GM12878 (cell line): Measurements from ENCODE around the gene WWOX. TPM values are rescaled to one million over a fixed set of nuclear protein-coding genes. Genes with fewer than 3 reads are reported as not detected.

ENCODE experiments used
- ATAC-seq: fragments of 200-7000 bp; cut with Tn5 transposase; 3 replicates; pipeline ENCODE4 v1.9.1; 2020; ENCODE audit warnings: mild to moderate bottlenecking, moderate library complexity
- BruUV-seq: library from RNA; stranded (reverse); fragments of 400-500 nt; replicated peaks from 2 replicates; lab custom pipeline; 2021; lab: Mats Ljungman, UMichigan
- CTCF ChIA-PET: fragments of 300-600 bp; sonication (Branson Sonifier 250); formaldehyde crosslinking; extraction: SDS; loops from one replicate; lab custom pipeline; 2021; ENCODE audit warnings: inconsistent platforms; lab: Yijun Ruan, JAX
- POLR2A ChIA-PET: fragments of 350-600 bp; formaldehyde crosslinking; extraction: SDS; loops from one replicate; lab custom pipeline; 2021; ENCODE audit warnings: inconsistent platforms; lab: Charles Lee
- RAD21 ChIA-PET: fragments of 300-600 bp; sonication (Branson Sonifier 250); formaldehyde crosslinking; loops from one replicate; lab custom pipeline; 2023; ENCODE audit warnings: antibody characterized with exemption; ENCODE audit not compliant: unreplicated experiment; lab: Charles Lee
- SMC1A ChIA-PET: fragments of 300-600 bp; sonication (Branson Sonifier 250); formaldehyde crosslinking; loops from one replicate; lab custom pipeline; 2023; ENCODE audit not compliant: unreplicated experiment, uncharacterized antibody; lab: Charles Lee
- DNase-seq: peaks from one replicate; pipeline ENCODE4 v3.0.0-alpha.2; 2011; ENCODE audit warnings: low read depth, low spot score
- FAIRE-seq: peaks from 3 replicates; lab custom pipeline; 2011; peaks lifted over from hg19 to GRCh38; lab: Jason Lieb, UNC
- H2AFZ ChIP-seq: 2 replicates; pipeline ENCODE4 v1.6.0; 2011; ENCODE audit warnings: low read depth, low read length, control low read depth; ENCODE audit not compliant: control insufficient read depth
- H3K27ac ChIP-seq: 2 replicates; pipeline ENCODE4 v1.5.1; 2011; ENCODE audit warnings: control low read depth; ENCODE audit not compliant: control insufficient read depth, insufficient read depth
- H3K27me3 ChIP-seq, 2 experiments: replicated peaks in 1 of 2; 2 replicates each; pipeline versions ENCODE4 v1.6.0 to v1.6.1; 2011; ENCODE audit warnings: low read length in 1 of 2; ENCODE audit not compliant: control insufficient read depth in 2 of 2, insufficient read depth in 2 of 2
- H3K36me3 ChIP-seq, 2 experiments: 2 replicates each; pipeline ENCODE4 v1.5.1; 2011; ENCODE audit warnings: low read length in 1 of 2; ENCODE audit not compliant: control insufficient read depth in 2 of 2, insufficient read depth in 2 of 2
- H3K4me1 ChIP-seq: 2 replicates; pipeline ENCODE4 v1.6.1; 2011; ENCODE audit warnings: mild to moderate bottlenecking, low read length, moderate library complexity, mixed read lengths; ENCODE audit not compliant: control insufficient read depth, insufficient read depth
- H3K4me2 ChIP-seq: 2 replicates; pipeline ENCODE4 v1.6.0; 2011; ENCODE audit warnings: control low read depth; ENCODE audit not compliant: control insufficient read depth, insufficient read depth
- H3K4me3 ChIP-seq: fragments of 200-600 bp; sonication (generic); 2 replicates; pipeline ENCODE4 v1.5.1; 2016
- H3K79me2 ChIP-seq: 2 replicates; pipeline ENCODE4 v1.6.0; 2011; ENCODE audit warnings: low read length; ENCODE audit not compliant: control insufficient read depth, insufficient read depth
- H3K9ac ChIP-seq: 2 replicates; pipeline ENCODE4 v1.8.0; 2011; ENCODE audit warnings: low read length, control low read depth, mixed read lengths; ENCODE audit not compliant: control insufficient read depth, insufficient read depth
- H3K9me3 ChIP-seq: replicated peaks from 3 replicates; pipeline ENCODE4 v1.5.1; 2011; ENCODE audit warnings: mild to moderate bottlenecking, low read length; ENCODE audit not compliant: control insufficient read depth, insufficient read depth
- H4K20me1 ChIP-seq: 2 replicates; pipeline ENCODE4 v1.6.0; 2011; ENCODE audit not compliant: control insufficient read depth, insufficient read depth
- CREB1 ChIP-seq: IDR thresholded peaks from 2 replicates; pipeline ENCODE4 v1.6.1; 2012; ENCODE audit warnings: low read depth, mild to moderate bottlenecking, inconsistent platforms
- E4F1 ChIP-seq: fragments of 450-650 bp; IDR thresholded peaks from 2 replicates; pipeline ENCODE4 v1.6.1; 2018; ENCODE audit warnings: borderline replicate concordance, mild to moderate bottlenecking; ENCODE audit not compliant: partially characterized antibody
- HCFC1 ChIP-seq: fragments of 150-350 bp; IDR thresholded peaks from 2 replicates; pipeline ENCODE4 v1.6.1; 2014; ENCODE audit warnings: low read length
- RELB ChIP-seq: fragments of 450-650 bp; IDR thresholded peaks from 2 replicates; pipeline ENCODE4 v1.6.1; 2017; ENCODE audit warnings: low read depth, mild to moderate bottlenecking, moderate library complexity
- ZBTB33 ChIP-seq: fragments of 450-650 bp; IDR thresholded peaks from 2 replicates; pipeline ENCODE4 v1.6.1; 2017; ENCODE audit warnings: mild to moderate bottlenecking
- ZNF384 ChIP-seq: IDR thresholded peaks from 2 replicates; pipeline ENCODE4 v1.6.1; 2012; ENCODE audit warnings: low read depth, mild to moderate bottlenecking, low read length, improper control_type of control experiment, borderline replicate concordance
- WGBS: methylation state at CpG from one replicate; pipeline ENCODE4 v1.1.6; 2016; ENCODE audit warnings: low lambda C conversion rate; ENCODE audit not compliant: insufficient replicate concordance, insufficient coverage; ENCODE audit errors: missing lambda C conversion rate; 5-methylcytosine and 5-hydroxymethylcytosine counted together
- in situ Hi-C: fragments of 300-500 bp; cut with MboI; formaldehyde crosslinking; loops from 9 replicates; pipeline ENCODE4 v1.14.3; 2018; ENCODE audit warnings: mixed read lengths
- intact Hi-C: fragments of 100-400 bp; cut with micrococcal nuclease; formaldehyde crosslinking; loops from one replicate; pipeline ENCODE4 v1.14.2; 2022; ENCODE audit not compliant: unreplicated experiment
- polyA plus RNA-seq, 11 experiments: library from polyadenylated mRNA; depleted of rRNA in 4 of 11; unstranded in 6 of 11; stranded (reverse) in 5 of 11; fragments of >200 nt; fragmentation: Nextera tagmentation in 4 of 11; fragmentation: Illumina TruSeq in 1 of 11; extraction: Ambion mirVana in 4 of 11; extraction: Trizol in 1 of 11; gene quantifications; 1 replicate in 1 of 11; 2 replicates in 10 of 11; pipeline versions ENCODE4 v1.2.1 to v1.2.3, GENCODE V29; 2011 to 2016; ENCODE audit warnings: inconsistent platforms in 2 of 11, missing spikeins in 2 of 11, low read depth in 1 of 11
- total RNA-seq, 4 experiments: library from RNA; depleted of rRNA in 3 of 4; stranded (reverse); fragments of >200 nt in 3 of 4; fragmentation: Illumina TruSeq in 1 of 4; extraction: Trizol in 1 of 4; gene quantifications; 2 replicates each; pipeline versions ENCODE4 v1.2.1 to v1.2.3, GENCODE V29; 2013 to 2021

WWOX gene
- total and polyA plus RNA-seq, 10 of the 15 experiments (the other 5 are each of a cell fraction or from before 2014, with no cell fraction given), result 2.8 to 24.4 (median 17.8) TPM

GRCh38 chr16:78950768-78951167 is 851.3 kb downstream of the WWOX start:
- Histone ChIP-seq H3K4me1 (no peaks in the 10 kb centered on the region), H2AFZ (no peak overlapping the region), H3K27me3 (no peaks in the 10 kb centered on the region), H3K27ac (no peak overlapping the region), H3K79me2 (no peaks in the 10 kb centered on the region), H3K4me3 (no peak overlapping the region), H3K36me3 (no peaks in the 10 kb centered on the region), H4K20me1 (no peaks in the 10 kb centered on the region; the same call in 1 of the 2 replicates), H3K9ac (no peak overlapping the region), H3K9me3 (no peaks in the 10 kb centered on the region), H3K4me2 (no peak overlapping the region)
- TF ChIP-seq E4F1 (no peak), ZNF384 (no peak), RELB (no peak), ZBTB33 (no peak), HCFC1 (no peak), CREB1 (no peak)
- ChIA-PET CTCF (no interaction called here), RAD21 (no interaction called here), SMC1A (no interaction called here), POLR2A (no interaction called here)
- in situ Hi-C loops (no loop called here), intact Hi-C loops (no loop called here)
- no TSS peak for BruUV-seq
- DNase-seq (no peak), ATAC-seq (no peak), FAIRE-seq (no peak)
- 45% methylated on average over 3 of the region's 3 CpGs for WGBS
